HL-60/S4 (cell line): ENCODE results near the gene APOLD1.
"Not testable (repeated sequence)": the region's sequence is repeated elsewhere in the genome, so short reads cannot be mapped to it uniquely, and the experiment has no call there.

Experiments
- in situ Hi-C: fragments of 300-500 bp; cut with MboI; formaldehyde crosslinking; loops from 2 replicates; pipeline ENCODE4 v1.14.3; 2022; ENCODE audit warnings: low sequenced_read_pairs

APOLD1 gene

DNA sequence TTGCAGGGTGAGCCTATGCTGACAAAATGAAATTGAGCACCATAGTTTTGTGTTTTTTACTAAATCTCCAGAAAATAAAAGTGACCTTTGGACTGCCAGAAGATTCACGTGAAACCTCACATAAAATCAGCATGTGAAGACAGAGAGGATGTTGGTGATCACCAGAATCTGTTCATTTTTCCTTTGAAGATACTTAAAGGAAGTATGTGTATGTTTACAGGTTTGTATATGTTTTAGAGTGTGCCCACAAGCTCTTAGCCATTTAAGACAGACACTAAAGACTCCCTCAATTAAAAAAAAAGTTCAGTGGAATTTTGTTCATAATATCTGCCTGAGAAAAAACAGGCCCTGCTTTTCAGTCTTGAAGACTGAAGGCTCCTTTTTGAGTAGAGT is 53.5 kb downstream of the APOLD1 start:
- in situ Hi-C loops, result no loop called here

DNA sequence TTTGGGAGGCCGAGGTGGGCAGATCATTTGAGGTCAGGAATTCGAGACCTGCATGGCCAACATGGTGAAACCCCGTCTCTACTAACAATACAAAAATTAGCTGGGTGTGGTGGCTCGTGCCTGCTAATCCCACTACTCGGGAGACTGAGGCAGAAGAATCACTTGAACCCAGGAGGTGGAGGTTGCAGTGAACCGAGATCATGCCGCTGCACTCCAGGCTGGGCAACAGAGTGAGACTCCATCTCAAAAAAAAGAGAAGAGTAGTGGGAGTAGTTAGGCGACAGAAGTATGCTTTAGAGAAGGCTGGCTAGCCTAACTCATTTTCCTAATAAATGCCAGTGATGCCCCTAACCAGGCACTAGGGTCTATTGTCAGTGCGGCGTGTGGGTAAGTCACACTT is 54.0 kb downstream of the APOLD1 start:
- in situ Hi-C loops, result not testable (repeated sequence)

DNA sequence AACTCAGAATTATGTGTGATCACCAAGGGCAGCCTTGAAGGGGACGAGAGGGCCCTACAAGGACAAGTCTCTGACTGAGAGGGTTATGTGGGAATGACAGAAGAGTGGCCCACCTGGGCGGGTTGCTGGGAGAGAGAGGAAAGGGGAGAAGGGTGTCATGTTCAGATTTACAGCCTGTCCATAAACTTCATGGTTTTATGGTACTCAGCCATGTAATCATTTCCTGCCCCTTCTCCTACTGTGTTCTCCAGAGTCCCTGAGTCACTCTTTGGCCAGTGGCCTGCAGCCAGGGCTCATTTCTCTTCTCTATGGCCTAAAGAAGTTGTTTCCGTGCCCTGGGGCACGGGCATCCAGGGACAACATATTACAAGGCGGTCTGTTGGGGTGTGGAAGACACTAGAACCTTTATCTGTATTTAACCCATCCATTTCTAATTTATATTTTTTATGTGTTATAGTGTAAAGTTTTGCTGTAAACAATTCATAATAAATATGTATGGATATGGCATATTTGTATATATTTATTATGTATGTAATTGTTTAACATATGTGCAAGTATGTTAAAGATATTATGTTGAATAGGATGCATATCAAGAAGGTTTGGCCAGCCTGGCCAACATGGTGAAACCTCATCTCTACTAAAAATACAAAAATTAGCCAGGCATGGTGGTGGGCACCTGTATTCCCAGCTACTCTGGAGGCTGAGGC is 54.6 kb downstream of the APOLD1 start:
- in situ Hi-C loops, result no loop called here

DNA sequence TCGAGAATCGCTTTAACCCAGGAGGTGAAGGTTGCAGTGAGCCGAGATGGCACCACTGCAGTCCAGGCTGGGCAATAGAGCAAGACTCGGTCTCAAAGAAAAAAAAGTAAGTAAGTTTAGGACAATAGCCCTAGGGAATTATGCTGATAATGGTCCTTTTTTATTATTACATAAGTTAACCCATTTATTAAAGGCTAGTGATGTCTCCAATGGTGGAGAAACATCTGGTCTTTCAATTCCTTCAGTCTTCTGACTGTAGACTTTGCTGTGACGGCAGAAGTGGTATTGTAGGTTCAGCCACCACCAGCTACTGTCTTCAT is 55.1 kb downstream of the APOLD1 start:
- in situ Hi-C loops, result no loop called here
